ENCODE measurements around the gene C9.
A peak's percentile ranks its signal among the peaks of the same experiment; 100 is the strongest.
"Not testable (repeated sequence)": the region's sequence is repeated elsewhere in the genome, so short reads cannot be mapped to it uniquely, and the experiment has no call there.

The C9 gene

DNA sequence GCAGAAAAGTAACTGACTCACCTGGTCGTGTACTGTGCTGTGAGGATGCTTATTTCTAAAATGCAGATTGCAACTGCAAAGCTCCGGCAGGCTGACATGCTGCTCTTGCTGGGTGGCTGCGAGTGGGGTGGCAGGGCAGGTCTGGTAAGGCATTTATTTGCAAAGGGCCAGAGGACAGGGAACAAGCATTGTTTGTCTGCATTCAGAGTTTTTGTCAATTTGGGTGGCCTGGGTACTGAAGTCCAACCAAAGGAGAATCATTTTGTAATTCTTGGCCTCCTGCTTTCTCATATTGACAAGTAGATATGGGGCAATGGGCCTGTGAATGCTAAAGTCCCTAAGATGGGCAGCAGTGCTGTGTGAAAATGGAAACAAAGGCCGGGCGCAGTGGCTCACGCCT lies at the start of gene C9:
TSS of gene C9 (minus strand) at position 129 of the 400 bp plus-strand sequence. CDS start at position 98, 31 bp downstream.
- DNase-seq: no peak

DNA sequence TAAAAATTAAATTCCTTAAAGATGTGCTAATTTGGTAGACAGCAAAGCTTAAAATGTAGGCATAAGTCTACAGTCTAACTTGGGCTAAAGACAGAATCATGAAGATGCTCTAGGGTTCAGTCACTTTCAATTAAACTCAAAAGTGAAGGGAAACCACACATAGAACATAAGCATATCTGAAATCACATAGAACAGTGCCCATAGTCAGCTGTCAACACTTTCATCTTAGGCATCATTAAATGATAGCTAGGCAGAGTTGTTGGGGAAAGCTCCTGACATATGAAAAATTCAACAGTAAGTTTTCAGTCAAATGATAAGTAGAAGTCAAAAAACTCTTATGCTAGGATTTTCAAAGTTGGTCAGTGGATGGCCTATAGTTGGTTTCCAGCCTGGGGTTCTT lies 49.5 kb upstream of the C9 start:
- DNase-seq: no peak

DNA sequence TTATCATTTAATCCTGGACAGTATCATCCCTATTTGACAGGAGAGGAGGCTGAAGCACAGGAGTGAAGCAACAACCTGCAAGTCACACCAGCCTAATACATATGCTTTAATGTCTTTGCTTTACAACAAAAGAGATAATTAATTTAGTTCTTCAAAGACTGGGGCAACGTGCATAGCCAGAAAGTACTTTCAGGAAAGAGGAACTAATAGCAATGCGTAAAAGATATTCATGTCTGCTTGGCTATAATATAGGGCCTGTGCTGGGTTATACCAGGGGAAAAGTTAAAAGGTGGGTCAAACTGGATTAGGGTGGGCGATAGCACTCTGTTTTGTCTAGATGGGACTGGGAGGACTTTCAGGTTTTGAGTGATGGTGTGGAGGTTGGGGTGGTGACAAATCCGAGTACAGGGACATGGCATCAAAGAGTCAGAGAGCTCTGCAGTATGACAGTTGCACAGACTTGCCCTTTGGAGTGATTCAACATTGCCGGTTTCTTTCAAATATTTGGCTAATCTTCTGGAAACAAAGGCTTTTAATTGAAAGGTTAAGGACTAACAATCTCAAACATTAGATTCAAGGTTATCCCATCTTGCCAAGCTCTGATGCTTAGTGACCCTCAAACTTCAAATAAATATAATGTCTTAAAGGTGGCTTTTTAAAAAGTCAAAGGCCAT lies 48.6 kb upstream of the C9 start:
- no peak for DNase-seq

DNA sequence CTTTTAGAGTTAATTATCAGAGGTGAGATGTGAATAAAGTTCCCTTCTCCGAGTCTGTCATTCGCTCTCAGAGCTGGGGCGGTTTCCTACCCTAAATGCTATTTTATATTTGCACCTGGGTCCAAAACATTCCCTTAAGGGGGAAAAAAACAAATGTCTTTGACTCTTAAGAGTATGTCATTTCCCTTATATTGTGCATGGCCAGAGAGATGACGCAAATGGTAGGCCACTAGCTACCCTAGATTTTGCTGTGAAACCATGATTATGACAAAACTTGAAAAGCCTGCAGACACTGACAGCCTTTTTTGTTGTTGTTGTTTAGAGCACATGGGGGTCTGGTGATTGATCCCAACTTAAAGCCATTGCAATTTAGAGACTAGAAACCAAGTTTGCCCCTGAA lies 47.7 kb upstream of the C9 start:
- DNase-seq: no peak

DNA sequence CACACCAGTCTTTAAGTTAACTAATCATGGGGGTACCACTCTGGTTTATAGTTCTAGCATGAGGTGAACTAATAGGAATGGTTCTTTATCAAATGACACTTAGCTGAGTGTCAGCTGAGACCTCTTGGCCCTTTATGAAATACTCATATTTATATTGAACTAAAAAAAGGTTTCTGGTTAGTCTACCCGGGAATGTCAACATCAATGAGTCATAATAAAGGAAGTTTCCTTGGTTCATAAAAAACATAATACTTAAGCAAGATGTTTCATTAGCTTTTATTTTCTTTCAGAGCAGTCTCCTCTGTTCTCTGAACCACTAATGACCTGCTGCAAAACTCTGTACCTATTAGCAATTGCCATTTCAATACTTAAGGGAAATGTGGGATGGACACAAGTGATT lies 46.8 kb upstream of the C9 start:
- DNase-seq: no peak

DNA sequence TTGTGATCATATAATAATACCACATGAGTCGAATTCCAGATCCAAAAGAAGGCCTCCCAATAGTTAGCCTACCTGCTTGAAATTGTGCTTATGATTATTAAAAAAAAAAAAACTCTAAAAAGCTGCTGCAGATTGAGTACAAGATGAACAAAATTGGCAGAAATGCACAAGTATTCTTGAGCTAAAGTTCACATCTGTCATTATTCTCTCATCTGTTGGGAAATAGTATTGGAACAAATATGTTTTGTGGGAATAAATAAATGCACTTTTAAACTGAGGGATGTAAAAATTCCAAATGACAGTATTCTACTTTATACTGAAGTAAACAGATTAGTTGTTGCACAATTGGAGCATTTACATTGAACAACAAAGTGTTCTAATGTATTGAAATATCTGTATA lies 44.7 kb upstream of the C9 start:
- no peak for DNase-seq

DNA sequence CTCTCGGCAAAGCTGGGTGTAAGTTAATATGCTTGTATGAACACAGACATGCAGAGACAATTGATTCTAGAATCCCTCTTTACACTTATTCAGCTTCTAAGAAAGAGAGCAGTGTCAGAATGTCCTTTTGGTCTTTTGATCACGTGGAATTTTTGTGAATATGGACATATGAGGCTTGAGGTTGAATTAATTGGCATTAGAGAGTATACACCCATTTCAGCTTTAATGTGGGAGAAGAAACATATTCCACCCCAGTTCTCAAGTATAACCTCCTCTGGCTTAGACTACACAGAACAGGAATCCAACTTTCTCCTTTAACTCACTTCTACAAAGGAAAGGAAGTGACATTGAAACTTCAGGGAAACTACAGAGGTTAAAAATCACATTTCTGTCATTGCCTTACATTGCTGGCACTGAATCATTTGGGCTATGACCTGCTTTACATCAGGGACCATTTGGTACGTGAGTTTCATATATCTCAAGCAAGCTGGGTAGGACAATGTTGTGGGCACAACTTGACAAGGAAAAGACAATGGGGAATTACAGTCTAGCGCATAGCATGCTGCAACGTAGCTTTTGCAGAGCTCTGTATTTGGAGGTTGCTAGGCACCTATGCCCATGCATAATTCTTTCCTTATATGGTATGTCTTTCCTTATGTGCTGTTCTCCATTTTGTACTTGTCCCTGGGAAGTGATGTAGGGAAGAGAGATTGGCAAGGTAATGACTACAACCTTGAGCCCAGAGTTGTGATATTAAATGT lies 41.0 kb upstream of the C9 start:
- no peak for DNase-seq

DNA sequence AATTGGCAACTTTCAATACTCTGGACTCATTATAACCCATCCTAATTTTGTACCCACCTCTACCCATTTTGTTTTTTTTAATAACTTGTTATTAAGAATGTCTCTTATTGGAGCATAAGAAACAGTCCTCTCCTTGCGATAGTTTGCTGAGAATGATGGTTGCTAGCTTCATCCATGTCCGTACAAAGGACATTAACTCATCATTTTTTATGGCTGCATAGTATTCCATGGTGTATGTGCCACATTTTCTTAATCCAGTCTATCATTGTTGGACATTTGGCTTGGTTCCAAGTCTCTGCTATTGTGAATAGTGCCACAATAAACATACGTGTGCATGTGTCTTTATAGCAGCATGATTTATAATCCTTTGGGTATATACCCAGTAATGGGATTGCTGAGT lies 39.5 kb upstream of the C9 start:
- not testable (repeated sequence) for DNase-seq

DNA sequence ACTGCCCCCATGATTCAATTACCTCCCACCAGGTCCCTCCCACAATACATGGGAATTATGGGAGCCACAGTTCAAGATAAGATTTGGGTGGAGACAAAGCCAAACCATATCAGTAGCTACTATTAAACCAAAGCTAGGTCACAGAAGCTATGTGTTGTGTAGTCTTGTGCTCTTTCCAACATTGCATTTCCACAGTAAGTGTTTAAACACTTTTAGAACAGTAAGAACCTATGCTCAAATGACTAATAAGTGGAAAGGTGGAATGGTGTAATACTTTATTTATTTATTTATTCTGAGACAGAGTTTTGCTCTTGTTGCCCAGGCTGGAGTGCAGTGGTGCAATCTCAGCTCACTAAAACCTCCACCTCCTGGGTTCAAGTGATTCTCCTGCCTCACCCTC lies 37.8 kb upstream of the C9 start:
- DNase-seq: not testable (repeated sequence)

DNA sequence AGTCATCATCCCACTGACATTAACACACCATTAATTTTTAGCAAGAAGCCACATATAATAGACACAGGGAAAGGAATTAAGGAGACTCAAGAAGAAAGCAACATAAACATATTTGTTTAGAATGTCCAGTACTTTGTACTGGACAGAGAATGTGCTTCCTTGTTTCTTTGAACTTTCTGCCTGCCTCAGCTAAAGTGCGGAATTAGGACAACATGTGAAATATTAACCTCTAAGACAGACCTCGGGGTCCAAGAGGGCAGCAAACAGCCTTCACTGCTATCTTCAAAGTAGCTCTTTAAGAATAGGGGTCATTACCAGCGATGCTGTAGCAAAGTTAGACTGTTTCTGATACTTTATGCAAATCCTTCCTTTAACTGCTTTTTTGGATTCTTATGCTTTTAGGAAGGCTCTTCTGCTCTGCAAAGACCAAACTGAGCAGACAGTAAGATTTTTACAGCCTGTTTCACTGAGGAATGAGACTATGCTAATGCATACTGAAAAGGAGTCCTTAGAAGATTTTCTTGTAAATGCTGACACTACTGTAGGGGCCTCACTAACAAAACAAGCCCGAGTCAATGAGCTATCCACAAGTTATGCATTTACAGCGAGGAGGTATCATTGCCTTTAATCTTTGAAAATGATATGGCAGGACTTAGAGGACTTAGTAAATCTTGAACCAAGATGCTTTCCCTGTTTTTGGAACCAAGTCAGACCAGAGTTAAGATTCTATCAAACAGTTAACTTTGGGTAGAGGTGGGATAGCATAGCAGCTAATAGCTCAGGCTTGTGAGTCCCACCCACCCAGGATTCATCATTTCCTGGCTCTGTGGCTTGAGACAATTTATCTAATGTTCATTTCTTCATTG lies 36.7 kb upstream of the C9 start:
- no peak for DNase-seq

DNA sequence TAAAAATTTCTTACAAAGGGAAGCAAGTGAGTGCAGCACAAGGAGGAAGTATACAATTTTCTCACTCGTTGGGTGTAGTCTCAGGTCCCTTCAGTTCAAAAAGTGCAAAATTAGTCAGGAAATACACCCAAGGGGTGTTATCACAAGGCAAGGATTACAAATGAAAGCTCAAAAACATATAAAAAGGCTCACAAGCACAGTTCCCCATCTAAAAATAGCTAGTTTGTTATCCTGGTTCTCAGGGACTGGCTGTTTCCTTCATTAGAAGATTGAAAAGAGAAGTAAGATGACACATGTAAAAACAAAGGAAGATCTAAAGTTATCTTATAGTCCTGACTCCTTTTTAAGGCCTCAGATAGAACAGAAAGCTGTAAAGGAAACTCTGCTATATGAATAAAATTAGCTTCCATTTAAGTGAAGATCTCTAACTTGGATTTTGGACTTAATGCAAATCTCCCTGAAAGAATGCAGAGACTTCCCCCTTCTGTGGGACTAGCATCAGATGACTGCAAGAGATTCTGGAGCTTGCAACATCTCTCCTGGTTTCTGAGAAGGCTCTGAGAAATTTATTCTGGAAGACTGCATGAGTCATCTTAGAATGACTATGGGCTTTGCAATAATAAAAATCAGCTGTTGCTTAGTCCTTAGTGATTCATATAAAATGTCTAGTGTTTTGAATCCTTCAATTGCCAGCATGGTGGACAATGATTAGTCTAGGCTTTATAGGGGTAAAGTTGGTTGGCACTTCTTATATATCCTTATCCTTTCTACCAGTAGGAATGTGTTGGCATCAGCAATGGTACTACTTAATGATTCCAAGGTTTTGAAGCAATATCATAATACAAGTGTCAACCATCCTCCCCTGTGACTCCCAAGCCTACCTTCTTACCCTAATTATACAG lies 35.1 kb upstream of the C9 start:
- DNase-seq: peak; percentile 1

DNA sequence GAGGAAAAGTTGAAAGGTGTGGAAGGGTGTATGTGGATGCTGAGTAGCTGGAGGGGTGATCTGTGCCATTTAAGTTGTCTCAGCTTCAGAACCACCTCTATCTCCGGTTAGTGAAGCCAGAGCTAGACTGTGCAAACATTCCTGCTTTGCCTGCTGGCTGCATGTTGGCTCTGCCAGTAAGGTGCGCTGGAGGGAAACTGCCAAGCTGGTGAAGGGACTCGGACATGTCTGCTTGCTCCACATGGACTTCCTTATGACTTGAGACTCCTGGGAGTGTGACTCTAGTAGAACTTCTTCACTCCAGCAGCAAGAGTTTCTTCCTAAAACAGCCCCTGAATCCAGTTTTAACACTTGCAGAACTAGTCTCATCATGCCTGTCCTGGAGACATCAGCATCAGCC lies 32.5 kb upstream of the C9 start:
- no peak for DNase-seq

DNA sequence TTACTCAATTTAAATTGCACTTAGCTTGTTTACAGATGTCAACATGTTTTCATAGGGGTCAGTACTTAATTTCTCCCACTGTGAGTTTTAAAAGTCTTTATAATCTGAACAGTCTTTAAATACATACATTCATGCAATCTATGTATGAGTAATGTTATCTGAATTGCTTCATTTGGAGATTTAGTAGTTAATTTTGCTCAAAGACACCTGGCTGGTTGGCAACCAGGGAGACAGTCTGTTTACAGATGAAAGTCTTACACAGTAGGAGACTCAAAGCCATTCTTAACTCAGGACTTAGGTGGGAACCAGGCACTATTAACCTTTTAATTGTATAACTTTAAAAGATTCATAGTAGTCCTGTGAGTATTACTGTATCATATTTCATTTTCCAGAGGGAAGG lies 31.2 kb upstream of the C9 start:
- DNase-seq: no peak

DNA sequence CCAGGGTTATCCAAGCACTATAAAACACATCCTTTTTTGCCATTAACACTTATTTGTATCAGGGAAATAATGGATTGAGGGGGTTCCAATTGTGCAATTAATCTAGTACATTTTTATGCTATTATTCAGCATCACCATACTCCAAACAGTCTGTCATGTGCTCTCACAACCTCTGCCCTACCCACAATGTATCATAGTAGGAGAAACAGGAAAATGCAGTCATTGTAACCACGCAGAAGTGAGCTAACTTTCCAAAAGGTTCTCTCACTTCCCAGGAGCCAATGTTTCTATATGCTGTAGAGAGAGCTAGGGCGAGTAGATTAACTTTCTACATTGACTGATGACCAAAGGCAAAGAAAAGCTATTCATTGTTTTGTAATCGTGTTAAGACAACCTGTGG lies 30.7 kb upstream of the C9 start:
- no peak for DNase-seq

DNA sequence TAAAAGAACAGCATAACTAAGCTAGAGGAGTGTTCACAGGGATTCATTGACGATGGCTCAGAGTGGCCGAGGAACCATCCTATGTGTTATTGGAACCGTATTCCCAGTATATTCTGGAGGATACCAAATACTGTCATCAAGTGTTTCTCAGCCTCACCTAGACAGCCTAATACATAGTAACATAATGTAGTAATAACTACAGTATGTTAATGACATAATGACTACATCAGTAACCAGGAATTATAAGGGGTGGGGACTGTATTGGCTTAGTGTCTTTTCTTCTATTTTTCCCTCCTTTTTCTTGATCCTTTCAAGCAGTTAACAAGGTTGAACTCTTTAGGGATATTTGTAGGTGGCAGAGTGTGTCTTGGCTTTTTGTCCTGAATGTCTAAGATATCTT lies 26.6 kb upstream of the C9 start:
- DNase-seq: no peak

DNA sequence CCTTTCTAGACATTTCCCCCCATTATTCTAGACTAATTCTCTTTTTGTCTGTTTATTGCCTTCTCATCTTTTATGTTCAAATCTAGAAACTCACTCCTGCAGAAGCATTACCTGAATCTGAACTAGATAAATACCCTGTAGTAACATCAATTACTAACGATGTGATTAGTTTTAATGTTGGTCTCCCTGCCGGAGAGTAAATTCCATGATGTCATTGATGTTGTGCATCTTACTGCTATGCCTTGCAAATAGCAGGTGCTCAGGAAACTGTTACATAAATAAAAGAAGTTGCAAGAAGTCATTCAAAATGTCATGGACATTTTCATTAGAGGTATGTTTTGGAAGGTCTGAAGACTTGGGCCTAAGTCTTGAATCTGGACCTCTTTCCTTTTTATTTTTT lies 23.0 kb upstream of the C9 start:
- no peak for DNase-seq

DNA sequence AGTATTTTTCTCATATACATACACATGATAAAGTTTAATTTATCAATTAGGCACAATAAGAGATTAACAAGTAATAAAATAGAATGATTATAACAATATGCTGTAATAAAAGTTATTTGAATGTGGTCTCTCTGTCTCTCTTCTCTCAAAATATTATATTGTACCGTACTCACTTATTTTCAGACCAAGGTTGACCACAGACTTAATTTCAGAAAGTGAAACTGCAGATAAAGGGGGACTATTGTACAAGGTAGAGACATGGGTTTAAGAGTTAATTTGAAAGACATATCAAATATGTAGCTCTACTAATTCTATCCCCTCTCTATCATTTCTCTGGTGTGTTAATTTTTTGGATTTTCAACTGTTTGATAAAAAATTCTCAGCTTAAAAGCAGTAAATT lies 20.0 kb upstream of the C9 start:
- DNase-seq: no peak

DNA sequence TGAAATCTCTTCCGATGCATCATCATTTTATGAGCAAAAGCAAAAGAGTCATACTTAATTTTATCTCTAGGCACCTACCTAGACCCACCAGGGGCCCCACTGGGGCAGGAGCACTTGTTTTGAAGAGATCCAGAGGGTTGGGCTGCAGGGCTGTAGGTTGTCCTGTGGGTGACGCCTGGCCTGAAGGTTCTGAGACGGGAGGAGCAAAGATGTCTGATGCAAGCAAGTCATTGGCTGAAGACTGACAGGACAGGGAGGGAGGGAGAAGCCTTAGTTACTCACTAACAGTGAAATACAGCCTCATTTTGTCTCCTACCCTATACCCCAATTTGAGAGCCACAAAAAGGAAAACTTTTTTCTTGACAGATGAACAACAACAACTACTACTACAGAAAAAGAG lies 17.1 kb upstream of the C9 start:
- DNase-seq: no peak

DNA sequence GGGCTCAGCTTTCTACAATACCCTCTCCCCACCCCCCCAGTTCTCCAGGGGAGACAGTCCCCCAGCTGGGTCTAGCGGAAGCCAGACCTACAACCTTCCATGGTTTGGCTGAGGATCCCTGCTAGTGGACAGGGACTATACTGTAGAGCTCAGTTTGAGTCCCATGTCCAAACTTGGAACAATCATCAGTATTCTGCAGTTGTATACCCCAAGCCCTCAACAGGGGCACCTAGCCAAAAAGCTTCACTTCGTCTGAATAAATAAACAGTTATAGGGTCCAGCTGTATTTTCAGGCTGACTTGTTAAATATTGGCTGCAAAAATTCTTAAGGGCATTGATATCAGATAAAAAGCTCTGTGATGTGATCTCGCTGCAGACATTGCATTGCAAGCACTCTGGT lies 15.4 kb upstream of the C9 start:
- no peak for DNase-seq

DNA sequence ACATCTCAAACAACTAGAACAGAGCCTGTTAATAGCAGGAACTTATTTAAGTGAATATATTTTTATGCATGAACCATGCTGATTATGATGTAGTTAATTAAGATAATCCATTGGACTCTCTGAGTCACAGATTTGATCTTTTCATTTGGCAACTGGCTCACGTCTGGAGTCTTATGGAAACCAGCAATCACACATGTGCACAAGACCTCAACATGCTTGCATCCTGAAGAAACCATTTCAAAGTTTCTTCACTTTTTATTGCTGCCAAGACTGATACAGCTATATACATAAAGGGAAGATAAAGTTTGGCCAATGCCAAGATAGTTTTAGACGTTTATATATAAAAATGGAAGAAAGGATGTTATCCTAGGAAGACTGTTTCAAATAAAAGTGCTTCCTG lies 13.3 kb upstream of the C9 start:
- DNase-seq: no peak

DNA sequence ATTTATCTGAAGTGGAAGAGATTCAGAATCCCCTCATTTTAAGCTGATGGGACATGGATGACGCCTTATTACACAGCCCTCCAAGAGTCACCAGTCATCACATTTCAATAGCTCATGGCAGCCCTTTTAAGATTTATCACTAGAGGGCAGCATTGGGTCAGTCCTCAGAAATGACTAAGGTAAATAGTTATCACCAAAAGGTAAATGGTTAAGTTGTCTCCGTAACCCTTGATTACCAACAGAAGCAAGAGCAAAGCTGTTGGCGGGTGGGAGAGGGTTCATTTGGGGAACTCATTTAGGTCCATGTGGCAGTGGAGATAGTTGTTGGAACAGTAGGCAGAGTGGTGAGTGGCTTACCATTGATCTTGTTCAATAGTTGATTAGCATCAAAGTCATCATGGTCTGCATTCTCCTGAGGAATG lies 12.0 kb upstream of the C9 start:
- DNase-seq: peak; percentile 56

DNA sequence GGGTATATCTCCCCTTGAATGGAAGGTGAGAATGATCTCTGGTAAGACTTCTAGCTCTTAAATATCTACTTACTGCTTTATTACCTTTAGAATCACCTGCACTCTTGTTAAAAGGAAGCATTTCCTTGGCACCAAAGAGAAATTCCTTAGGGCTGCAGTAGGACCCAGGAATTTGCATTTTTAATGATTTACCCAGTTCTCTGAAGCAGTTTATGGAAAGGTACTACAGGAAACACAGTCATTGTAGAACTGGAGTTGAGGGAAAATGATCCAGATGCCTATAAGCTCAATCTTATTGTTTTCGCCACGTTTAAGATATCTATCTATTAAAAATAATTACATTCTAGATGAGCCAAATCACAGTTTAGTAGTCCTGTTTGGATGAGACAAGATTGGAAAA lies 9.5 kb upstream of the C9 start:
- no peak for DNase-seq

DNA sequence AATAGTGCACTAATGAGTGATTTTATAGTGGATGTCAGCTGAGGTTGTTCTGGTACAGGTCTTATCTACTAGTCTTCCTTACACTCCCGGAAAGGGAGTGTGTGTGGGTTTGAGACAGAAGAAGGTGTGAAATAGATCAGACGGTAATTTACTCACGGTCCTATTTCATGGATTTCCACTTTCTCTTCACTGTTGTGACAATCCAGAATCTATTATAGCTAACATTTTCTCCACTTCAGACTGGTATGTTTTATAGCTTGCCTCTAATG lies 7.0 kb upstream of the C9 start:
- DNase-seq: no peak
